Spleen (tissue), 11 donors: ENCODE data around the gene ZSCAN5A. TPM values are rescaled to one million over a fixed set of nuclear protein-coding genes. Genes with fewer than 3 reads are reported as not detected.

Experiments
- DNase-seq: peaks from one replicate; pipeline ENCODE4 v3.0.0-alpha.2; 2020
- H3K27ac ChIP-seq, 8 donors: fragments of 200-600 bp; sonication (generic) in 7 of 8; 1 replicate in 4 of 8; 2 replicates in 4 of 8; pipeline versions ENCODE4 v1.5.0 to v1.8.0; 2016 to 2021; ENCODE audit warnings: inconsistent platforms in 4 of 8, mild to moderate bottlenecking in 4 of 8, moderate library complexity in 1 of 8
- H3K27me3 ChIP-seq, 7 donors: fragments of 200-600 bp; sonication (generic) in 6 of 7; replicated peaks in 1 of 7; 1 replicate in 4 of 7; 2 replicates in 3 of 7; pipeline versions ENCODE4 v1.5.0 to v1.8.0; 2016 to 2021; ENCODE audit warnings: inconsistent platforms in 3 of 7, mild to moderate bottlenecking in 1 of 7
- H3K36me3 ChIP-seq, 6 donors: fragments of 200-600 bp; sonication (generic) in 5 of 6; 1 replicate in 4 of 6; 2 replicates in 2 of 6; pipeline versions ENCODE4 v1.5.0 to v1.8.0; 2016 to 2021; ENCODE audit warnings: inconsistent platforms in 2 of 6
- H3K4me1 ChIP-seq, 6 donors: fragments of 200-600 bp; sonication (generic) in 5 of 6; 1 replicate in 3 of 6; 2 replicates in 3 of 6; pipeline versions ENCODE4 v1.5.0 to v1.8.0; 2016 to 2021; ENCODE audit warnings: inconsistent platforms in 3 of 6
- H3K4me3 ChIP-seq, 8 donors: fragments of 200-600 bp; sonication (generic) in 7 of 8; 1 replicate in 4 of 8; 2 replicates in 4 of 8; pipeline versions ENCODE4 v1.5.0 to v1.8.0; 2016 to 2021; ENCODE audit warnings: inconsistent platforms in 4 of 8, mild to moderate bottlenecking in 4 of 8, moderate library complexity in 2 of 8
- H3K9me3 ChIP-seq, 8 donors: fragments of 200-600 bp; sonication (generic) in 7 of 8; 1 replicate in 4 of 8; 2 replicates in 4 of 8; pipeline versions ENCODE4 v1.5.0 to v1.8.0; 2016 to 2021; ENCODE audit warnings: inconsistent platforms in 4 of 8
- POLR2A ChIP-seq, 3 donors: fragments of 450-650 bp; IDR thresholded peaks; one replicate each; pipeline ENCODE4 v1.5.1; 2017; ENCODE audit warnings: antibody characterized with exemption in 3 of 3, mild to moderate bottlenecking in 1 of 3
- POLR2AphosphoS5 ChIP-seq, 3 donors: sonication (generic); formaldehyde crosslinking; IDR thresholded peaks; one replicate each; pipeline ENCODE4 v1.5.1; 2017; ENCODE audit warnings: antibody characterized with exemption in 3 of 3
- WGBS, 5 donors: extraction: QIAGEN DNeasy Blood & Tissue Kit in 3 of 5; methylation state at CpG; one replicate each; pipeline versions ENCODE4 v1.1.5 to v1.1.7; 2013 to 2018; 5-methylcytosine and 5-hydroxymethylcytosine counted together
- intact Hi-C: fragments of 100-400 bp; cut with DNase I; formaldehyde crosslinking; loops from one replicate; pipeline ENCODE4 v1.15.0; 2023; ENCODE audit warnings: low total_unique reads
- polyA plus RNA-seq, 3 donors: library from polyadenylated mRNA; stranded (reverse); fragments of 200-250 nt; gene quantifications; one replicate each; pipeline ENCODE4 v1.2.1, GENCODE V29; 2013
- total RNA-seq, 7 donors: library from RNA; depleted of rRNA in 3 of 7; stranded (reverse); fragments of >200 nt in 3 of 7; fragmentation: NEBNext Ultra II Directional in 4 of 7; extraction: Animal tissue kit (Norgen Biotek cat#: 25700) in 4 of 7; gene quantifications; one replicate each; pipeline versions ENCODE4 v1.1.0 to v1.2.1, GENCODE V29; 2016 to 2021
- TF ChIP-seq, protein P1 (sequence below), 11 experiments: fragments of 200-600 bp in 7 of 11; fragments of 450-650 bp in 4 of 11; sonication (generic) in 4 of 11; IDR thresholded peaks in 8 of 11; conservative IDR thresholded peaks in 3 of 11; 1 replicate in 7 of 11; 2 replicates in 4 of 11; pipeline versions ENCODE4 v1.4.0 to v1.8.0; 2016 to 2021; ENCODE audit warnings: antibody characterized with exemption in 11 of 11, inconsistent platforms in 4 of 11, mild to moderate bottlenecking in 1 of 11
- donor health status: healthy with polysubstance abuse.
- donor health status: DM: no; HTN: no; CAD: no; lungs with moderate emphysema.
- donor health status: DM: no; HTN: no; CAD: no.
- donor health status: Bipolar disorder and iron deficiency.
- donor health status: healthy.
- donor health status: DM: no; HTN: no; CAD: no.
- donor health status: DM: yes; HTN: yes; CAD: no.

The ZSCAN5A gene
- total and polyA plus RNA-seq, 10 donors = 3.4 to 18.7 (median 7.1) TPM

DNA sequence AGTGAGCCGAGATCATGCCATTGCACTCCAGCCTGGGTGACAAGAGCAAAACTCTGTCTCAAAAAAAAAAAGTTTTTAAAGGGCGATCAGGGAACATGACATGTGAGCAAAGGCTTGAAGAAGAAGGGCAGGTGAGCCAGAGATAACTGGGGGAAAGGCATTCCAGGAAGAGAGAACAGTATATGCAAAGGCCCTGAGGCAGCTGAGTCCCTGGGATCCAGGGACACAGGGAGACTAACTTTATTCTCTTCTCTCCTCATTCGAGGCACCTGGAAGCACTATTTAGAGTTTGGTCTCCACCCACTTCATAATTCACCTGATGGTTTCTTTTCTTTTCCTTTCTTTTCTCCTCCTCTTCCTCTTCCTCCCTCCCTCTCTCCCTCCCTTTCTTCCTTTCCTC is 17.6 kb downstream of the ZSCAN5A start:
- no peaks in the 10 kb centered on the region for H3K27me3 ChIP-seq
- peaks cover 0 to 13% (median 5%) of the 10 kb centered on the region in 6 donors for H3K4me1 ChIP-seq
- DNase-seq = no peak
- peaks cover 0 to 56% (median 4%) of the 10 kb centered on the region in 6 donors for H3K36me3 ChIP-seq
- 89 to 94% (median 93%) methylated on average over 3 of the region's 3 CpGs for WGBS, 5 donors
- no peaks in the 10 kb centered on the region for H3K9me3 ChIP-seq
- TF ChIP-seq, protein P1, sequence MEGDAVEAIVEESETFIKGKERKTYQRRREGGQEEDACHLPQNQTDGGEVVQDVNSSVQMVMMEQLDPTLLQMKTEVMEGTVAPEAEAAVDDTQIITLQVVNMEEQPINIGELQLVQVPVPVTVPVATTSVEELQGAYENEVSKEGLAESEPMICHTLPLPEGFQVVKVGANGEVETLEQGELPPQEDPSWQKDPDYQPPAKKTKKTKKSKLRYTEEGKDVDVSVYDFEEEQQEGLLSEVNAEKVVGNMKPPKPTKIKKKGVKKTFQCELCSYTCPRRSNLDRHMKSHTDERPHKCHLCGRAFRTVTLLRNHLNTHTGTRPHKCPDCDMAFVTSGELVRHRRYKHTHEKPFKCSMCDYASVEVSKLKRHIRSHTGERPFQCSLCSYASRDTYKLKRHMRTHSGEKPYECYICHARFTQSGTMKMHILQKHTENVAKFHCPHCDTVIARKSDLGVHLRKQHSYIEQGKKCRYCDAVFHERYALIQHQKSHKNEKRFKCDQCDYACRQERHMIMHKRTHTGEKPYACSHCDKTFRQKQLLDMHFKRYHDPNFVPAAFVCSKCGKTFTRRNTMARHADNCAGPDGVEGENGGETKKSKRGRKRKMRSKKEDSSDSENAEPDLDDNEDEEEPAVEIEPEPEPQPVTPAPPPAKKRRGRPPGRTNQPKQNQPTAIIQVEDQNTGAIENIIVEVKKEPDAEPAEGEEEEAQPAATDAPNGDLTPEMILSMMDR (IDR thresholded peaks at IDR 0.05 in 8 of 11, conservative IDR thresholded peaks at IDR 0.05 in 3 of 11) = no peak
- no peak for TF ChIP-seq POLR2A (IDR thresholded peaks at IDR 0.05)
- no peak for TF ChIP-seq POLR2AphosphoS5 (IDR thresholded peaks at IDR 0.05)
- H3K4me3 ChIP-seq = no peak overlapping the region
- H3K27ac ChIP-seq = no peak overlapping the region
- intact Hi-C loops = no loop called here

DNA sequence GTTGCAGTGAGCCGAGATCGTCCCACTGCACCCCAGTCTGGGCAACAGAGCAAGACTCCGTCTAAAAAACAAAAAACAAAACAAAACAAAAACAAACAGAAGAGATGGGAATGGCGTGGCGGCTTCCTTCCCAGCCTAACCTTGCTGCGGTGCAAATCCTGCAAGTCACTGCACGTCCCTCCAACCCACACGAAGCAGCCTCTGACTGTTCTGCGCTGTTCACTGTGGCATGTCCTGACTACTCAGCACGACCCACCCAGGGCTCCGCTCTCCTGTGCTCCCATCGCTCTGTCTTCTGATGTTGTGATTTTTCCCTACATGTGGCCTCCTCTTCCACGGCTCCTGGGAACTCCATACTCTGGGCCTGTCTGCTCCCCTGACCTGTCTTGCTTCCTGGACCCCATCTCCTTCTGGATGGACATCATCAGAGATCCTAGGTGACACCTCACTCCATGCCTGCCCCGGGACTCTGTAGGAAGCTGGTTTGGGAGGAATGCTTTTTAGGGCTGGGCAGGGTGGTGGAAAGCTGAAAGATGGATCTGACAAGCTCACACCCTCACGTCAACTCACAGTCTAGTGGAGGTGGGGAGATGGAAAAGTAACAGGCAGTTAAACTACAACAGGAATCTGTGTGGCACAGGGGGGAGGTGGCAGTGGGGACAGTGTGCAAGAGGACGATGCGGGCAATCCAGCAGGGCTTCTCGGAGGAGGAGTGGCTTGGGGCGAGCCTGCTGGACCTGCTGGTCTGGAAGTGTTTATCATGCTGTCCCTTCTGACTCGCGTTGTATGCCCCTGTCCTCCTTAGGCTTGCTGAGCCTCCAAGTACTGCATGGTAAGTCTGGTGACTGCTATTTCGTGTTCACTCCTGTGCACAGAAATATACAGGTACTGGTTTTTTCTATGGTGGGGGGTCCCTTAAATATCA is 18.8 kb downstream of the ZSCAN5A start:
- Histone ChIP-seq H3K4me1 (peaks cover 0 to under 1% (median 0%) of the 10 kb centered on the region in 6 donors), H3K36me3 (peaks cover 0 to 66% (median 4%) of the 10 kb centered on the region in 6 donors), H3K27ac (no peak overlapping the region), H3K9me3 (no peaks in the 10 kb centered on the region), H3K4me3 (no peak overlapping the region), H3K27me3 (no peaks in the 10 kb centered on the region)
- intact Hi-C loops = no loop called here
- TF ChIP-seq, protein P1 (IDR thresholded peaks at IDR 0.05 in 8 of 11, conservative IDR thresholded peaks at IDR 0.05 in 3 of 11) = no peak
- TF ChIP-seq POLR2AphosphoS5 (IDR thresholded peaks at IDR 0.05) (no peak), POLR2A (IDR thresholded peaks at IDR 0.05) (no peak)
- no peak for DNase-seq
- whole genome bisulfite sequencing, 5 donors = 91 to 98% (median 95%) methylated on average over 22 of the region's 22 CpGs

GRCh38 chr19:56294549-56294948 is 20.1 kb downstream of the ZSCAN5A start:
- Histone ChIP-seq H3K4me3 (no peak overlapping the region), H3K36me3 (peaks cover 0 to 73% (median 4%) of the 10 kb centered on the region in 6 donors), H3K4me1 (no peaks in the 10 kb centered on the region), H3K9me3 (no peaks in the 10 kb centered on the region), H3K27me3 (no peaks in the 10 kb centered on the region), H3K27ac (no peak overlapping the region)
- no peak for DNase-seq
- intact Hi-C loops = no loop called here
- TF ChIP-seq POLR2A (IDR thresholded peaks at IDR 0.05) (no peak), POLR2AphosphoS5 (IDR thresholded peaks at IDR 0.05) (no peak)
- TF ChIP-seq, protein P1 (IDR thresholded peaks at IDR 0.05 in 8 of 11, conservative IDR thresholded peaks at IDR 0.05 in 3 of 11) = no peak
- 87 to 94% (median 88%) methylated on average over 4 of the region's 4 CpGs for WGBS, 5 donors

DNA sequence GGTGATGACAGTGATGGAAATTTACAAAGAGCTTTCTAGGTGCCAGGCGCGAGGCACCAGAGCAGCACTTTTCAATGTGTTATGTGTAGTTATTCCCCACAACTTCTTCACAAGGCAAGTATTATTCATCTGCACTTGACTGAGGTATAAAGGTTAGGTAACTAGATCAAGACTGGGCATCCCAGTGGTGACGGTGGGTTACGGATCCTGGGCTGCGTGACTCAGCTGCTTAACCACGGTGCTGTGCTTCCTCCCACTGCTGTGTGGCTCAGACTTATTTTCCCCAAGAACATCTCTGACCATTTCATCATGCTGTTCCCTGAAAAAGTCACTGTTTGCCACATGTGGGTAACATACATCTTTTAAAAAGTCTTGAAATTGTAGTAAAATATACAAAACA is 22.8 kb downstream of the ZSCAN5A start:
- Histone ChIP-seq H3K4me1 (no peaks in the 10 kb centered on the region), H3K9me3 (no peaks in the 10 kb centered on the region), H3K27ac (no peak overlapping the region), H3K27me3 (no peaks in the 10 kb centered on the region), H3K36me3 (peaks cover 0 to 87% (median 4%) of the 10 kb centered on the region in 6 donors), H3K4me3 (no peak overlapping the region)
- intact Hi-C loops = no loop called here
- TF ChIP-seq POLR2AphosphoS5 (IDR thresholded peaks at IDR 0.05) = no peak
- no peak for TF ChIP-seq POLR2A (IDR thresholded peaks at IDR 0.05)
- TF ChIP-seq, protein P1 (IDR thresholded peaks at IDR 0.05 in 8 of 11, conservative IDR thresholded peaks at IDR 0.05 in 3 of 11) = no peak
- 78 to 93% (median 82%) methylated on average over 6 of the region's 6 CpGs for WGBS, 5 donors
- no peak for DNase-seq
